Measurements from ENCODE around the gene CNTN4. TPM values are rescaled to one million over a fixed set of nuclear protein-coding genes. Genes with fewer than 3 reads are reported as not detected.
A peak's percentile ranks its signal among the peaks of the same experiment; 100 is the strongest.

CNTN4 gene
- polyA plus RNA-seq, 4 donors: 29.0 to 35.1 (median 32.8) TPM

DNA sequence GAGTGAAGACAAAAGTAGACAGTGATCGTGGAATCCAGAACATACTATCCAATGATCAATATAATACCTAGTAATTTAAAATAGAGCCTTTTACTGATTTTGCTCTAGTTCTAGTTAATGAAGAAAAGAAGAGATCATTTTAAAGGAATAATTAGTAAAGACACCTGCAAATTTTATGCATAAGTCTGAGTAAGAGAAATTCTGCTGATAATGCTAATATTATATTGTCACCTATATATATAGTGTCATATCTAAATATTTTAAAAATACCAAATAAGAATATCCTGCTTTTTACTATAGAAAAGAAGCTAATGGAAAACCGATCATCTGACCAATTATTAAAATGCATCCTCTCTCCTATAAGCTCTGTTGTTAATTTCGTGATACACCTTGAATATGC, 152.1 kb downstream of the CNTN4 start:
- DNase-seq (ENCODE audit: low read depth in 4 of 4, low spot score in 3 of 4): no peak

DNA sequence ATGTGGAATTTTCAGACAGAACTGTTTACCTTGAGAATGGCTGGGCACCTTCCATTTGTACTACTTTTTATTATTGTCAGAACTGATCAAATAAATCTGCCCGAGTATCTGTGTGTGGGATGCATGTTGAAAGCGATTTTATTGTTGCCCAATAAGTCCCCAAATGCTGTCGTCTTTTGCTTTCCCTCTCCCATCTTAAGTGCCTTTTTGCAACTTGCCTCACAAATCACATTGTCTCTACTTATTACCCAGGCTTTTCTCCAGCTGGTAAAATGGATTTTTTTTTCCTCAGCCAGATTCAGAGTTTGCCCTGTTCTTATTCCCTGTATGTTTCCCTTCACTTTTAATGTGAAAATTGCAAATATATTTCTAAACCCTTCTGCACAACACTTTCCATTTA, 163.1 kb downstream of the CNTN4 start:
- no peak for DNase-seq (ENCODE audit: low read depth in 4 of 4, low spot score in 3 of 4)

DNA sequence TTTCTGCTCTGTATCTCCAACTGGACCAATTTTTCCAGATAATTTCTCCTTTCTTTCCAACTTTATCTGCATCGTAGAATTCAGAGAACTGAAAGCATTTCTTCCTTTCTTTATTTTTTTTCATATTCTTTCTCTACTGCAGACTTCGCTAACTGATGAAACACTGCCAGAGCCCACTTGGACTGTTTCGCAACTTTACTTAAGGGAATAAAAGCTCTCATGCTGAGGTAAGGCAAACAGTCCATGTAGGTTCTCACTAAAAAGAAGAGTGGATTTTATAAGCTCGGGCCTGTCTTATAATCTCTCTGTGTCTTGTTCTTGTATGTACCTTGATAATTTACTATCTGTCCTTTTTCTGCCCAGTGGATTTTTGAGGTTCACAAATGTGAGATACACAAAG, 163.5 kb downstream of the CNTN4 start:
- DNase-seq (ENCODE audit: low read depth in 4 of 4, low spot score in 3 of 4): no peak

DNA sequence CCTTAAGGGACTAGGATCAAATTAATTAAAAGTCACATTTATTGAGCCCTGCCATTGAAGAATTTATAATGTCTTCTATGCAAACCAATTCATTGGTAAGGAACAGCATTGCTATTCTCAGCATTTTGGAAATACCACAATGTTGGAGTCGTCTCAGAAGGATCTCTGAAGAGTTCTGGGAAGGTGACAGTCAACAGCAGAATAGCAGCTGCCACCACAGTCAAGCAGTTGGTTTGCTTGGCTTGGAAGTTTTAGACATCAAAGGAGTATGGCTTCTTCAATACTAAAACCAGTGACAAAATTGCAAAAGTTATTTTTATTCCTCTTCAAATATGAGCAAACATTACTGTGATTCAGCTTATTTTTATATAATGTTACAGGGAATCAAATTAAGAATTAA, 167.9 kb downstream of the CNTN4 start:
- DNase-seq (ENCODE audit: low read depth in 4 of 4, low spot score in 3 of 4): no peak

DNA sequence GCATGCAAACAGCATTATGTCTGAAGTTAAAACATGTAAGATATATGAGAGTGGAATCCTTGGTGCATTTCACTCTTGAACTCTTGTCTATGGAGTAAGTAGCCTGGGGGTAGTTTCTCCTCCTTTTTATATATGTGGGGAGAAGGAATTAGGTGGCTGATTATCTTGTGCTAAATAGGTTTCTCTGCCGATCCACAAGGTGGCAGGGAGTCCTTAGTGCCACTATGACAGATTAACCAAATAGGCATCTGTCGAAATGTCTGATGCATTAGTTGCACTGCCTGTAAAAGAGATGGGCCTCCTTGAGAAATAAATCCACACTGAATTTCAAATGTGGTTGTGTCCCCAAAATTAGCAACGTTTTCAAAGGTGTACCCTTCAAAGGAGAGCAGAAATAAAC, 170.1 kb downstream of the CNTN4 start:
- DNase-seq (ENCODE audit: low read depth in 4 of 4, low spot score in 3 of 4): no peak

- DNase-seq (ENCODE audit: low read depth in 4 of 4, low spot score in 3 of 4): peak in 2 of 4 donors; percentile 7 to 33
Observed at GRCh38 chr3:2274526-2274925, 175.9 kb downstream of the CNTN4 start.

GRCh38 chr3:2283818-2284217, 185.2 kb downstream of the CNTN4 start:
- DNase-seq (ENCODE audit: low read depth in 4 of 4, low spot score in 3 of 4): no peak

GRCh38 chr3:2300938-2301337, 202.3 kb downstream of the CNTN4 start:
- no peak for DNase-seq (ENCODE audit: low read depth in 4 of 4, low spot score in 3 of 4)

- no peak for DNase-seq (ENCODE audit: low read depth in 4 of 4, low spot score in 3 of 4)
Observed at GRCh38 chr3:2301361-2301760, 202.7 kb downstream of the CNTN4 start.

DNA sequence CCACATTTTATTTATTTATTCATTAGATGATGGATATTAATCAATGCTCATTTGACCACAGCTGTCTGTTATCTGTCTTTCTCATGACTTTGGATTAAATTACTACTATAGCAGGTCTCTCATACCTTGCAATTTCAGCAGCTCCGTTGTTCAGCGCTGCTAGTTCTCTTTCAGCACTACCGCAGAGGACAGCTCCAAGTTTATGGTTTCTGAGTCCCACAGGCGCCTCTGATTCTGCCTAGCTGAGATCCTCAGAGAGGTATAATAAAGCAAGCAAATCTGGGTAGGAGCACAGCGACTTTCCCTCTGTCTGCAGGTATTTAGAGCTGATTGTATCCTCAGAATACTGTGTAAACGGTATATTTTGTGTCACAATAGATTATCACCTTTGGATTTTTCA, 204.9 kb downstream of the CNTN4 start:
- DNase-seq (ENCODE audit: low read depth in 4 of 4, low spot score in 3 of 4): peak; percentile 49 to 67 (median 58)

DNA sequence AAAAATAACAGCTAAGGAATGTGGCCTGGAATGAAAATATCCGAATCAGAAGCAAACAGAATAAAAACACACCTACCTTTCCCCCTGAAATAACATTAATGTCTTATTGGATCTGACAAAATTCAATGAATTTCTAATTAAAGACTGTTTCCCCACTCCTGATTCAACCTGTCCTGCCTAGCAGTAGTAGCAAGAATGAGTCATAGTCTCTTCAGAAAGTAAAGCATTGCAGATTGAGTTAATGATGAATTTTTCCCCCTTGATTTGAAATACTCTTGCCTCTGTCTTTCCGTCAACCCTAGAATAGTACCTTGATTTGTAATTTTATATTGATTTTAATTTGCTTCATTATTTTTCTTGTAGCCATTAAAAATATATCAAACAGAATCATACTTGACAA, 212.4 kb downstream of the CNTN4 start:
- no peak for DNase-seq (ENCODE audit: low read depth in 4 of 4, low spot score in 3 of 4)

DNA sequence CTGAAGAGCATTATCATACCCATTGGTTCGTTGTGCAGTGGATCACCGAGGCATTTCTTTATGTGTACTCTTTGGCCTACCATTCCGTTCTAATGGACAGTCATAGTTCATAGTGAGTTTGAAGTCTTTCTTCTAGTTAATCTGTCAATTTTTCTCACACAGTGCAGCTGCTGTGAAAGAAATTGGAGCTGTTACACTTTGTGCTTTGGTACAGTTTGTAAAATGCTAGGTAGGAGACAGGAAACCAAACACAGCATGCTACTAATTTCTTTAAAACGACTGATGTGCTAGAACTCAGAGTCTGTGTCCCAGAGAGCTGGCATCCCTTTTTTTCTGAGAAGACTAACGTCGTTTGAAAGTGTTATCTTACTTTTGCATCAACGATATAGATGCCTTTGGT, 218.9 kb downstream of the CNTN4 start:
- no peak for DNase-seq (ENCODE audit: low read depth in 4 of 4, low spot score in 3 of 4)

DNA sequence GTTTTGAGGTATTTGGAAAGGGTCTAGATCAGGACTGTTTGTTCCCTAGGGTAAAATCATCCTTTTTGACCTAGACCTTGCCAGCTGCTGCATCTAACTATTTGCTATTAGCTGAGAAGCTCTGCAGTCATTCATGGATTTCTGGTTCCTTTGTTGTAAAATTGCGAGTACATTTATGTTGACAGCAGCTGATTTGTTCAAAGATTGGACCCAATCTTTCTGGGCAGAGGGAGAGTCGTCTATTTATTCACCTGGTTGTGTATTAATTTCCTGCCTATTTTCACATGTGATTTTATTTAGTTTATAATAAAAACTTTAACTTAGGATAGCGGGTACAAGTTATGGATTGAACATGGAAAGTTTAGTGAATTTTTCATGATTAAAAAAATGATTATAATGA, 236.3 kb downstream of the CNTN4 start:
- DNase-seq (ENCODE audit: low read depth in 4 of 4, low spot score in 3 of 4): no peak

- DNase-seq (ENCODE audit: low read depth in 4 of 4, low spot score in 3 of 4): no peak
Observed at GRCh38 chr3:2343031-2343682, 244.5 kb downstream of the CNTN4 start.

GRCh38 chr3:2352134-2352762, 253.6 kb downstream of the CNTN4 start:
- DNase-seq (ENCODE audit: low read depth in 4 of 4, low spot score in 3 of 4): no peak

DNA sequence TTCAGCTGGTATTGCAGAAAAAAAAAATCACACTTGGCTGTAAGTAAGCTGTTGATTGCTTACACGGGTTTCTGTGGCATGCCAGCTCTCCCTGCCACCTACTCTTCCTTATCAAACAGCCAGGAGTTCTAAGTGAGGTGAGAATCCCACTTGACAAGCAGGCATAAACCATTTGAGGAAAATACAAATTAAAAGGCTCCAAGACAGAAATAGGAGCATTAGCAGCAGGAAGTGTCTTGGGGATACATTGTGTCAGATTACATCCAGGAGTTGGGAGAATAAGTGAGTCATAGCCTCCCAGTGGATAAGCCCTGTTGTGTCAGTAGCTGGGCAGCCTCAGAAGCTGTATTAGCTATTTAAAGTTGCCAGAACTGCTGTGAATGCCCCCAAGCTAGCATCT, 256.0 kb downstream of the CNTN4 start:
- no peak for DNase-seq (ENCODE audit: low read depth in 4 of 4, low spot score in 3 of 4)

GRCh38 chr3:2356298-2356950, 257.8 kb downstream of the CNTN4 start:
- DNase-seq (ENCODE audit: low read depth in 4 of 4, low spot score in 3 of 4): no peak

- DNase-seq (ENCODE audit: low read depth in 4 of 4, low spot score in 3 of 4): no peak
Observed at GRCh38 chr3:2360815-2361214, 262.1 kb downstream of the CNTN4 start.

GRCh38 chr3:2362122-2362521, 263.5 kb downstream of the CNTN4 start:
- DNase-seq (ENCODE audit: low read depth in 4 of 4, low spot score in 3 of 4): no peak

- DNase-seq (ENCODE audit: low read depth in 4 of 4, low spot score in 3 of 4): no peak
Observed at GRCh38 chr3:2363854-2364253, 265.2 kb downstream of the CNTN4 start.

GRCh38 chr3:2370317-2370716, 271.7 kb downstream of the CNTN4 start:
- DNase-seq (ENCODE audit: low read depth in 4 of 4, low spot score in 3 of 4): no peak

GRCh38 chr3:2372306-2372705, 273.6 kb downstream of the CNTN4 start:
- DNase-seq (ENCODE audit: low read depth in 4 of 4, low spot score in 3 of 4): no peak
